Chondrocyte (in vitro differentiated cells): ENCODE results near the gene RALGAPB. TPM values are rescaled to one million over a fixed set of nuclear protein-coding genes. Genes with fewer than 3 reads are reported as not detected.

ENCODE experiments used
- DNase-seq: peaks from one replicate; pipeline ENCODE4 v3.0.0; 2021; ENCODE audit warnings: mixed read lengths, low spot score
- H3K27ac Mint-ChIP-seq: one replicate; pipeline ENCODE4 v1.8.0; 2021; ENCODE audit warnings: mild to moderate bottlenecking, moderate library complexity, mixed read lengths; ENCODE audit not compliant: unreplicated experiment
- H3K27me3 Mint-ChIP-seq: 2 replicates; pipeline ENCODE4 v1.8.0; 2021; ENCODE audit warnings: low read depth, mixed read lengths
- H3K36me3 Mint-ChIP-seq: 2 replicates; pipeline ENCODE4 v1.8.0; 2021; ENCODE audit warnings: low read depth, mixed read lengths
- H3K4me1 Mint-ChIP-seq: 2 replicates; pipeline ENCODE4 v1.8.0; 2021; ENCODE audit warnings: low read depth, mild to moderate bottlenecking, mixed read lengths
- H3K4me3 Mint-ChIP-seq: one replicate; pipeline ENCODE4 v1.8.0; 2021; ENCODE audit warnings: mild to moderate bottlenecking, moderate library complexity, mixed read lengths; ENCODE audit not compliant: unreplicated experiment
- H3K9me3 Mint-ChIP-seq: 2 replicates; pipeline ENCODE4 v1.8.0; 2021; ENCODE audit warnings: low read depth, mixed read lengths
- total RNA-seq: library from RNA; stranded (reverse); gene quantifications from 3 replicates; pipeline ENCODE4 v1.2.1, GENCODE V29; 2021
- TF ChIP-seq, protein P1 (sequence below): fragments of 200-600 bp; sonication (generic); IDR thresholded peaks from 2 replicates; pipeline ENCODE4 v1.5.0; 2021; ENCODE audit warnings: antibody characterized with exemption, mild to moderate bottlenecking, moderate library complexity

The RALGAPB gene
- total RNA-seq, 1 donor from 2014 or later = 32.6 TPM

DNA sequence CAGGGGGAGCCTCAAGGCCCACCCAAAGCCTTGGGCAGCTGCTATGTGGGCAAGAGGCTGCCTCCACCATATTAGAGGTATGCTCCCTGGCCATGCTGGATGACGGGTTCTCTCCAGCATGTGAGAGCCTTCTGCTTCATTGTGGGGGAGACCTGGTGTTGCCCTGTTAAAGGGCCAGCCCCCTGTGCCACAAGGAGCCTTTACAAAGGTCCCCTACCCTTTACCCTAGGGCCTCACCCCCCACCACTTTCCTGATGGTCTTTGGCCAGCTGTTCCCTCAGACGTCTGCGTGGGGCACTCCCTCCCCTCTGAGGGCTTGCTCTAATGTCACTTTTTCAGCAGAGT, 113.5 kb downstream of the RALGAPB start:
- TF ChIP-seq, protein P1, sequence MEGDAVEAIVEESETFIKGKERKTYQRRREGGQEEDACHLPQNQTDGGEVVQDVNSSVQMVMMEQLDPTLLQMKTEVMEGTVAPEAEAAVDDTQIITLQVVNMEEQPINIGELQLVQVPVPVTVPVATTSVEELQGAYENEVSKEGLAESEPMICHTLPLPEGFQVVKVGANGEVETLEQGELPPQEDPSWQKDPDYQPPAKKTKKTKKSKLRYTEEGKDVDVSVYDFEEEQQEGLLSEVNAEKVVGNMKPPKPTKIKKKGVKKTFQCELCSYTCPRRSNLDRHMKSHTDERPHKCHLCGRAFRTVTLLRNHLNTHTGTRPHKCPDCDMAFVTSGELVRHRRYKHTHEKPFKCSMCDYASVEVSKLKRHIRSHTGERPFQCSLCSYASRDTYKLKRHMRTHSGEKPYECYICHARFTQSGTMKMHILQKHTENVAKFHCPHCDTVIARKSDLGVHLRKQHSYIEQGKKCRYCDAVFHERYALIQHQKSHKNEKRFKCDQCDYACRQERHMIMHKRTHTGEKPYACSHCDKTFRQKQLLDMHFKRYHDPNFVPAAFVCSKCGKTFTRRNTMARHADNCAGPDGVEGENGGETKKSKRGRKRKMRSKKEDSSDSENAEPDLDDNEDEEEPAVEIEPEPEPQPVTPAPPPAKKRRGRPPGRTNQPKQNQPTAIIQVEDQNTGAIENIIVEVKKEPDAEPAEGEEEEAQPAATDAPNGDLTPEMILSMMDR = no peak
- Mint-ChIP-seq H3K4me1 (no peaks in the 10 kb centered on the region), H3K27ac (no peak overlapping the region), H3K4me3 (no peak overlapping the region), H3K27me3 (no peaks in the 10 kb centered on the region), H3K36me3 (no peaks in the 10 kb centered on the region), H3K9me3 (no peaks in the 10 kb centered on the region)
- DNase-seq = no peak

DNA sequence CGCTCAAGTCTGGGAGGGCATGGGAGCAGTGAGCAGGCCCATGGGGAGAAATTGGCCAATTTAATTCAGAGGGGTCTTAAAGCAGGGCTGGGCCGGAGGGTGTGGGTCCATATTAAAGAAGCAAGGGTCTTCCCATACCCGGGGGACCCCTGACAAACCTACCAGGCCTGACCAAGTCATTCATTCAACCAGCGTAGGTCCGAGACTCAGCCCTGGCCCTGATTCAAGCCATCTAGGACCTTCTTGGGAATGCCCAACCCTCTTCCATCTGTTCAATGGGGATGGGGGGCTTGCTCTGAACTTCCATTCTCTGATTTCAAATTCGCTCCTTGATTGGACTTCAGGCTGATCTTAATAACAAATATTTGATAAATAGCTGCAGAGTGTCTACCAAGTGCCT, 115.7 kb downstream of the RALGAPB start:
- Mint-ChIP-seq H3K27ac (no peak overlapping the region), H3K36me3 (no peaks in the 10 kb centered on the region), H3K9me3 (no peaks in the 10 kb centered on the region), H3K4me1 (no peaks in the 10 kb centered on the region), H3K27me3 (no peaks in the 10 kb centered on the region), H3K4me3 (no peak overlapping the region)
- TF ChIP-seq, protein P1 = no peak
- DNase-seq = no peak

DNA sequence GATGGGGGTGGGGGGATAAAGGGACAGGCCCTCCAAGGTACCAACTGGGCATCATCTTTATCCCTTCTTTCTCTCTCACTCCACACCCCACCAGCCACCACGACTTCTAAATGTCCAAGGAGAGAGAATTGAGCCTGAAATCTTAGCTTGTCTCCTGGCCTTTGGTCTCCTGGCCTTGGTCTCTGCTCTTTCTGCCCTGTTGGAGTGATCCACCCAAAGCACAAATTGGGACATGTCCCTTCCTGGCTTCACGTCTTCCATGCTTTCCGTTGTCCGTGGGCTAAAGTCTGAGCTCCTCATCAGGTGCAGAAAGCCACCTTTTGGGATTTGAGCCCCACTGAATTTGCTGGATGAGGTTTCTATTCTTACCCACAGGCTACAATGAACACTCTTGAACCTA, 116.7 kb downstream of the RALGAPB start:
- Mint-ChIP-seq H3K36me3 (no peaks in the 10 kb centered on the region), H3K4me3 (no peak overlapping the region), H3K4me1 (no peaks in the 10 kb centered on the region), H3K27me3 (no peaks in the 10 kb centered on the region), H3K27ac (no peak overlapping the region), H3K9me3 (no peaks in the 10 kb centered on the region)
- TF ChIP-seq, protein P1 = no peak
- no peak for DNase-seq

DNA sequence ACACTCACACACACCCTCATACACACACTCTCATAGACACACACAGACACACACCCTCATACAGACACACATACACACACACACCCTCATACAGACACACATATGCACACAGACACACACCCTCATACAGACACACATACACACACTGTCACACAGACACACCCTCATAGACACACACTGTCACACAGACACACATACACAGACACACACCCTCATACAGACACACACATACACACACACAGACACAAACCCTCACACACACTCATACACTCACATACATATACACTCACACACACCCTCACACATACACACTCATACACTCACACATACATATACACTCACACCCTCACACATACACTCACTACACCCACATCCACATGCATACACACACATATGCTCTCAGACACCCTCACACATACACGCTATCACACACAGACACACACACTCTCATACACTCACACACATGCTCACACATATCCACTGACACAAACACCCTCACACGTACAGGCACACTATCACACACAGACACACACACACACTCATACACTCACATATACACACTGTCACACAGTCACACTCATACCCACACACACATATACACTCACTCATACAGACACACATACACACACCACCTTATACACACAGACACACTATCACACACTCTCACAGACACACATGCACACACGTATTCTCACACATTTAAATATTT, 117.5 kb downstream of the RALGAPB start:
- DNase-seq = no peak

DNA sequence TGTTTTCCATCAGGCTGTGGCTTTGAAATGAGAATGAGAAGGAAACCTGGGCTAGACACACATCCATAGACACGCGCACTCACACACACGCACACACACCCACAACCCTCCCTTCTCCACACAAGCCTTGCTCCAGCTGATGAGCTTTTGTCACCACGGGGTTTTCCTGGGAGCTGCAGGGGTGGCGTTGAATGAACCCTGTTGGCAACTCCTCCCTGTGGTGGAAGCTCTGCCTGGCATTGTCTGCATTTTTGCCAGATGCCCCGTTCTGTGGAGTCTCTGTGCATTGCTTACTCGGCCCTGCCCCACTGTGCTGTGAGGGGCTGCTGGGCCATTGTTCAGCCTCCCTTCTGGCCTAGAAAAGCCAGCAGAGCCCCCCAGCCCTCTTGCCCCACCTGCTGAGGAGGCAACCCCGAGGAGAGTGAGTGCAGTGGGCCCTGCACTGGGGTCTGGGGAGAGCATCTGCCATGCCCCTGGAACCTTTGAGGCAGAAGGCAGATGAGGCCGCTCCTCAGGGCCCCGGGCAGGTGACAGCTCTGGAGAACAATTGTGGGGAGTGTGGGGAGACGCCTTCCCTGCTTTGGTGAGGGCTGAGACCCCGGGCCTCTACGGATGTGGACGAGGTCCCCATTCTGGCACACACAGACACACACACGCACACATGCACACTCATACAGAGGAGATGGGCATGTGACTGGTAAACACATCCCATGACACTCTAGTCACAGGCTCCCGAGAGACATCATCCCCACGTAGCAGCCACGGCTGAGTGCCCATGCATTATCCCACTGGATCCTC, 118.2 kb downstream of the RALGAPB start:
- H3K27ac Mint-ChIP-seq = no peak overlapping the region
- no peaks in the 10 kb centered on the region for H3K4me1 Mint-ChIP-seq
- H3K27me3 Mint-ChIP-seq = no peaks in the 10 kb centered on the region
- no peaks in the 10 kb centered on the region for H3K9me3 Mint-ChIP-seq
- no peak for DNase-seq
- H3K36me3 Mint-ChIP-seq = no peaks in the 10 kb centered on the region
- TF ChIP-seq, protein P1 = no peak
- H3K4me3 Mint-ChIP-seq = no peak overlapping the region

More for the DNA sequence above, 117.5 kb downstream of the RALGAPB start:
- Mint-ChIP-seq H3K4me3 (no peak overlapping the region), H3K27me3 (no peaks in the 10 kb centered on the region), H3K27ac (no peak overlapping the region), H3K4me1 (no peaks in the 10 kb centered on the region), H3K9me3 (no peaks in the 10 kb centered on the region), H3K36me3 (no peaks in the 10 kb centered on the region)
- TF ChIP-seq, protein P1 = no peak
